Endothelial cell of umbilical vein (primary cell): ENCODE data around the gene RBM5. TPM values are rescaled to one million over a fixed set of nuclear protein-coding genes. Genes with fewer than 3 reads are reported as not detected.

Experiments used
- BruUV-seq: library from RNA; stranded (reverse); fragments of 400-500 nt; replicated peaks from 2 replicates; lab custom pipeline; 2021; lab: Mats Ljungman, UMichigan
- CTCF ChIA-PET: fragments of 300-600, 350-600 bp; sonication (Branson Sonifier 250); formaldehyde crosslinking; loops from one replicate; lab custom pipeline; 2021; ENCODE audit warnings: antibody characterized with exemption, inconsistent platforms; lab: Charles Lee
- POLR2A ChIA-PET: fragments of 300-600, 350-600 bp; sonication (Branson Sonifier 250); formaldehyde crosslinking; loops from one replicate; lab custom pipeline; 2021; ENCODE audit warnings: antibody characterized with exemption, inconsistent platforms; lab: Charles Lee
- DNase-seq: peaks from one replicate; pipeline ENCODE4 v3.0.0-alpha.2; 2011; ENCODE audit warnings: low read depth, low spot score
- FAIRE-seq: peaks from 2 replicates; lab custom pipeline; 2011; peaks lifted over from hg19 to GRCh38; lab: Jason Lieb, UNC
- H2AFZ ChIP-seq: 2 replicates; pipeline ENCODE4 v1.6.0; 2012; ENCODE audit warnings: low read depth, low read length, control low read depth, inconsistent platforms
- H3K27ac ChIP-seq: 2 replicates; pipeline ENCODE4 v1.5.1; 2011; ENCODE audit warnings: low read depth, mild to moderate bottlenecking, control low read depth, low read length, moderate library complexity; ENCODE audit not compliant: insufficient read depth
- H3K27me3 ChIP-seq, 2 experiments: 2 replicates each; pipeline versions ENCODE4 v1.6.0 to v1.6.1; 2011; ENCODE audit warnings: low read length in 2 of 2, mixed read lengths in 1 of 2; ENCODE audit not compliant: control insufficient read depth in 2 of 2, insufficient read depth in 2 of 2
- H3K36me3 ChIP-seq, 2 experiments: 2 replicates in 1 of 2; 3 replicates in 1 of 2; pipeline ENCODE4 v1.5.1; 2011; ENCODE audit warnings: low read length in 2 of 2, mild to moderate bottlenecking in 1 of 2, moderate library complexity in 1 of 2; ENCODE audit not compliant: control insufficient read depth in 2 of 2, insufficient read depth in 2 of 2; ENCODE audit errors: extremely low read depth in 1 of 2
- H3K4me1 ChIP-seq: 3 replicates; pipeline ENCODE4 v1.5.1; 2011; ENCODE audit warnings: mild to moderate bottlenecking, low read length; ENCODE audit not compliant: control insufficient read depth, insufficient read depth; ENCODE audit errors: extremely low read depth
- H3K4me2 ChIP-seq: 2 replicates; pipeline ENCODE4 v1.6.1; 2011; ENCODE audit warnings: low read length, control low read depth, mixed read lengths; ENCODE audit not compliant: insufficient read depth
- H3K4me3 ChIP-seq, 3 experiments: fragments of 200-600 bp in 1 of 3; sonication (generic), shearing (Covaris generic) in 1 of 3; replicated peaks in 1 of 3; 2 replicates each; pipeline ENCODE4 v1.5.1; 2011 to 2016; ENCODE audit warnings: control low read depth in 3 of 3, low read length in 3 of 3, mild to moderate bottlenecking in 2 of 3, inconsistent platforms in 1 of 3, low read depth in 1 of 3, moderate library complexity in 1 of 3; ENCODE audit not compliant: insufficient read depth in 1 of 3
- H3K79me2 ChIP-seq: 2 replicates; pipeline ENCODE4 v1.6.0; 2012; ENCODE audit warnings: low read length, inconsistent platforms; ENCODE audit not compliant: control insufficient read depth, insufficient read depth
- H3K9ac ChIP-seq: replicated peaks from 2 replicates; pipeline ENCODE3; 2011; ENCODE audit warnings: low read length, control low read depth; ENCODE audit not compliant: insufficient read depth; ENCODE audit errors: extremely low read depth
- H3K9me1 ChIP-seq: replicated peaks from 3 replicates; pipeline ENCODE4 v1.6.0; 2011; ENCODE audit warnings: mild to moderate bottlenecking, low read length; ENCODE audit not compliant: control insufficient read depth, insufficient read depth; ENCODE audit errors: extremely low read depth
- H3K9me3 ChIP-seq: replicated peaks from 2 replicates; pipeline ENCODE4 v1.5.1; 2012; ENCODE audit warnings: low read length, inconsistent platforms; ENCODE audit not compliant: control insufficient read depth, insufficient read depth
- H4K20me1 ChIP-seq: replicated peaks from 2 replicates; pipeline ENCODE3; 2011; ENCODE audit warnings: mild to moderate bottlenecking, low read length; ENCODE audit not compliant: control insufficient read depth, insufficient read depth; ENCODE audit errors: extremely low read depth
- EZH2 ChIP-seq: IDR thresholded peaks from 2 replicates; pipeline ENCODE4 v1.6.1; 2012; ENCODE audit warnings: borderline replicate concordance, low read depth, mild to moderate bottlenecking, moderate library complexity, low read length, inconsistent platforms; ENCODE audit not compliant: severe bottlenecking
- FOS ChIP-seq: IDR thresholded peaks from 2 replicates; pipeline ENCODE4 v1.6.1; 2011; ENCODE audit warnings: mild to moderate bottlenecking, low read length, moderate library complexity, borderline replicate concordance; ENCODE audit not compliant: insufficient read depth
- JUN ChIP-seq: IDR thresholded peaks from 2 replicates; pipeline ENCODE4 v1.6.1; 2011; ENCODE audit warnings: borderline replicate concordance, low read depth; ENCODE audit not compliant: insufficient read length, insufficient read depth
- MYC ChIP-seq: IDR thresholded peaks from one replicate; pipeline ENCODE4 v1.6.1; 2011; ENCODE audit warnings: mild to moderate bottlenecking, low read depth, low read length
- POLR2A ChIP-seq: IDR thresholded peaks from 2 replicates; pipeline ENCODE4 v1.6.1; 2012; ENCODE audit warnings: low read depth, mild to moderate bottlenecking, control low read depth, low read length
- POLR2AphosphoS5 ChIP-seq: IDR thresholded peaks from 2 replicates; pipeline ENCODE4 v1.6.1; 2012; ENCODE audit warnings: low read depth, mild to moderate bottlenecking, control low read depth, low read length, moderate library complexity; ENCODE audit not compliant: insufficient read depth
- dilution Hi-C: fragments of 300-500 bp; cut with MboI; formaldehyde crosslinking; loops from one replicate; pipeline ENCODE4 v1.15.0; 2019; ENCODE audit warnings: low sequenced_read_pairs; ENCODE audit not compliant: extremely low pct_ligation_motif_present
- intact Hi-C: fragments of 100-400 bp; cut with micrococcal nuclease; formaldehyde crosslinking; loops from one replicate; pipeline ENCODE4 v1.10.0; 2022
- polyA plus RNA-seq, 4 experiments: library from polyadenylated mRNA; depleted of rRNA in 3 of 4; stranded (reverse) in 3 of 4; unstranded in 1 of 4; fragments of >200 nt; gene quantifications; 2 replicates each; pipeline versions ENCODE4 v1.2.1 to v1.2.3, GENCODE V29; 2011 to 2012; ENCODE audit warnings: missing spikeins in 1 of 4
- total RNA-seq: library from RNA; stranded (reverse); gene quantifications from 2 replicates; pipeline ENCODE4 v1.2.3, GENCODE V29; 2021
- TF ChIP-seq, protein P1 (sequence below): IDR thresholded peaks from 2 replicates; pipeline ENCODE4 v1.6.1; 2011; ENCODE audit not compliant: insufficient read depth, insufficient read length
- TF ChIP-seq, protein P2 (sequence below), 2 donors: IDR thresholded peaks; 1 replicate in 1 of 2; 2 replicates in 1 of 2; pipeline ENCODE4 v1.5.1; 2011; ENCODE audit warnings: low read length in 2 of 2, mild to moderate bottlenecking in 2 of 2, moderate library complexity in 2 of 2, control low read depth in 1 of 2, inconsistent platforms in 1 of 2, low read depth in 1 of 2; ENCODE audit not compliant: insufficient read depth in 1 of 2; ENCODE audit errors: extremely low read depth in 1 of 2

The RBM5 gene
- total and polyA plus RNA-seq, 2 donors (not counting 3 experiments of a cell fraction or from before 2014, with no cell fraction given): 190 to 218 TPM

DNA sequence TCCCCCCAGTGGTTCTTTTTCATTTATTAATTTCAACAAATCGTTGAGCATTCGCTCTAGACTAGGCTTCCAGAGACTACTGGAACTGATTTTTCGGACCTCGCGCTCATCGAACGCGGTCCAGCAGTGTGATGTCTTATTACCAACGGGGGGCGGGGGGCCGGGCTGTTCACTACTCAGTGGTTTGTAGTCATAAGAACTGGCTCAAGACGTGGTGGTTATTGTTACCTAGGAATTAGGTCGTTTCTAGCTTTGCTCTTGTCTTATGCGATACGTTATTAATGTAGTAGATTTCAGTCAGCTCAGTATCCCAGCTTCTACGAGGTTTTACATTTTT lies 858 bp downstream of the RBM5 start:
- intact Hi-C loops (loop anchor here (5.0 to 10.0 kb wide), 3 partner anchors 145 to 365 kb away; partner anchors contain the start of genes GMPPB, INKA1 and RBM6), dilution Hi-C loops (no loop called here)
- peak overlapping the region; percentile 90 for H3K27ac ChIP-seq
- H4K20me1 ChIP-seq: peaks cover 3% of the 10 kb centered on the region
- FAIRE-seq (peak; percentile 15), DNase-seq (no peak)
- peak overlapping the region; percentile 83 for H3K4me2 ChIP-seq
- H3K4me1 ChIP-seq: peaks cover 14% of the 10 kb centered on the region
- BruUV-seq: no TSS peak
- no peaks in the 10 kb centered on the region for H3K27me3 ChIP-seq
- TF ChIP-seq MYC: no peak
- no peak for TF ChIP-seq EZH2
- TF ChIP-seq POLR2AphosphoS5: peak; percentile 25
- TF ChIP-seq, protein P1, sequence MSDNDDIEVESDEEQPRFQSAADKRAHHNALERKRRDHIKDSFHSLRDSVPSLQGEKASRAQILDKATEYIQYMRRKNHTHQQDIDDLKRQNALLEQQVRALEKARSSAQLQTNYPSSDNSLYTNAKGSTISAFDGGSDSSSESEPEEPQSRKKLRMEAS: no peak
- TF ChIP-seq, protein P2, sequence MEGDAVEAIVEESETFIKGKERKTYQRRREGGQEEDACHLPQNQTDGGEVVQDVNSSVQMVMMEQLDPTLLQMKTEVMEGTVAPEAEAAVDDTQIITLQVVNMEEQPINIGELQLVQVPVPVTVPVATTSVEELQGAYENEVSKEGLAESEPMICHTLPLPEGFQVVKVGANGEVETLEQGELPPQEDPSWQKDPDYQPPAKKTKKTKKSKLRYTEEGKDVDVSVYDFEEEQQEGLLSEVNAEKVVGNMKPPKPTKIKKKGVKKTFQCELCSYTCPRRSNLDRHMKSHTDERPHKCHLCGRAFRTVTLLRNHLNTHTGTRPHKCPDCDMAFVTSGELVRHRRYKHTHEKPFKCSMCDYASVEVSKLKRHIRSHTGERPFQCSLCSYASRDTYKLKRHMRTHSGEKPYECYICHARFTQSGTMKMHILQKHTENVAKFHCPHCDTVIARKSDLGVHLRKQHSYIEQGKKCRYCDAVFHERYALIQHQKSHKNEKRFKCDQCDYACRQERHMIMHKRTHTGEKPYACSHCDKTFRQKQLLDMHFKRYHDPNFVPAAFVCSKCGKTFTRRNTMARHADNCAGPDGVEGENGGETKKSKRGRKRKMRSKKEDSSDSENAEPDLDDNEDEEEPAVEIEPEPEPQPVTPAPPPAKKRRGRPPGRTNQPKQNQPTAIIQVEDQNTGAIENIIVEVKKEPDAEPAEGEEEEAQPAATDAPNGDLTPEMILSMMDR (IDR thresholded peaks at IDR 0.05; ENCODE audit: extremely low read depth in 1 of 2, insufficient read depth in 1 of 2, low read depth in 1 of 2, low read length in 2 of 2): no peak
- TF ChIP-seq JUN: no peak
- TF ChIP-seq FOS: no peak
- no peak for TF ChIP-seq POLR2A
- ChIA-PET CTCF (interaction anchor here (0.9 to 1.5 kb wide), 6 partner anchors 12 to 388 kb away, joined by 3 to 4 read pairs (median 4); no protein-coding TSS in a partner anchor), POLR2A (interaction anchor here (0.6 kb wide), 1 partner anchor 766 kb away, joined by 3 read pairs; no protein-coding TSS in a partner anchor)
- H2AFZ ChIP-seq: no peak overlapping the region
- H3K79me2 ChIP-seq: peaks cover 46% of the 10 kb centered on the region
- H3K36me3 ChIP-seq: peaks cover 24 to 33% of the 10 kb centered on the region in 2 experiments
- no peaks in the 10 kb centered on the region for H3K9me3 ChIP-seq
- no peaks in the 10 kb centered on the region for H3K9me1 ChIP-seq
- peak overlapping the region; percentile 99 for H3K9ac ChIP-seq
- H3K4me3 ChIP-seq: peak overlapping the region; percentile 62 to 82 (median 82)
